GM21737 (cell line): Measurements from ENCODE around the gene QRFP.

Source experiments
- ATAC-seq: cut with Tn5 transposase; IDR thresholded peaks from one replicate; pipeline ENCODE4 v1.9.1; 2021; ENCODE audit warnings: mild to moderate bottlenecking, moderate library complexity; ENCODE audit not compliant: unreplicated experiment

The QRFP gene

GRCh38 chr9:130874783-130875182 is 21.8 kb downstream of the QRFP start:
- ATAC-seq = no peak

- ATAC-seq = no peak
Measured at GRCh38 chr9:130873966-130874365, 22.6 kb downstream of the QRFP start.

GRCh38 chr9:130872912-130873503 is 23.6 kb downstream of the QRFP start:
- no peak for ATAC-seq

GRCh38 chr9:130872508-130872907 is 24.1 kb downstream of the QRFP start:
- no peak for ATAC-seq

DNA sequence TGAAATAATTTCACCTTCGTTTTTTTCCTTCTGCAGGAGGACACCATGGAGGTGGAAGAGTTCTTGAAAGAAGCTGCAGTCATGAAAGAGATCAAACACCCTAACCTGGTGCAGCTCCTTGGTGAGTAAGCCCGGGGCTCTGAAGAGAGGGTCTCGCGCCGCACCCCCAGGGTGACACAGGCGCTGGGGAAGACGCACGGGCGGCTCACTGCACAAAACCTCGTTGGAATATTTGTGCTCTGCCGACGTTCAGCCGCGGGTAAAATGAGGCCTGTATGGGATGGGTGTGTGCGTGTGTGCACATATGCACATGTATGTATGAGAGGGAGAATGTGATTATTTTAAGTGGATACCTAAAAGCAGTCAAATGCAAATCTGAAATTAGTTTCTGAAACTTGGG is 24.5 kb downstream of the QRFP start:
- ATAC-seq = no peak

- no peak for ATAC-seq
Measured at GRCh38 chr9:130871395-130872062, 25.1 kb downstream of the QRFP start.

DNA sequence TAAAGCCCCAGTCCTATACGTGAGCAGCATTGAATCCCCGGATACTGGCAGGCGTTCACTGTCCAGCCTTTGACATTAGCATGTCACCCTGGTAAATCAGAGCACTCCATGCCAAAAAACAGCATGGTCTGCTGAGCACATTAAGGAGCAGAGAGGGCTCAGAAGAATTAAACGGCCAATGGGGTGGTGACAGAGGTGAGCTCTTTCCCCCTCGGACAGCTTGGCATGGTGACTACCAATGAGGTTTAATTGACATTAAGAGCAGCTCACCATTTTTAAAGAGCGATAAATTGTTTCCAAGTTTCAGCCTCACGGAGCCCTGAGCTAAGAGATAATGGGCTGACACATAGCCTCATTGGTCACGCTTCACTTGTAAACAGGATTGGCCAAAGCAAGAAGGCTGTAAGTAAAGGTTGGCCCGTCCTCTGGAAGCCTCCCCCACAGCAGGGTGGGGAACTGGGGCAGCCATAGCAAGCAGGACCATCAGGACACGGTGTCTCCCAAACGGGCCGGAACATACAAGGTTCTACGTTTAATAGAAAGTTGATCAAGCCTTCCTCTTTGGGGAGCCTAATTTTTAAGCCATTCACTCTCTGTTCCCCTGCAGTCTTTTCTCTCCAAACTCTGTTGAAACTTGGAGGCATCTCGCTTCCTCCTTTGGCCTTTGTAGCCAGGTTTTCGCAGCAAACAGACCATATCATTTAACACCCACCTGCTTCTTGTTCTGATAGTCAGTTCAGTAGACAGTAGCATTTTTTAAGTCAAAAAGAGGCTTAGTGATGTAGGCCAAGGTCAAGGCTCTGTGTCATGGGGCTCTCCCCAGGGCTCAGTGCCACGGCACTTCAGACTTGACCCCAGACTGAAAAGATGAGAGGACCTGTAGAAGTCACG is 25.9 kb downstream of the QRFP start:
- ATAC-seq = no peak

DNA sequence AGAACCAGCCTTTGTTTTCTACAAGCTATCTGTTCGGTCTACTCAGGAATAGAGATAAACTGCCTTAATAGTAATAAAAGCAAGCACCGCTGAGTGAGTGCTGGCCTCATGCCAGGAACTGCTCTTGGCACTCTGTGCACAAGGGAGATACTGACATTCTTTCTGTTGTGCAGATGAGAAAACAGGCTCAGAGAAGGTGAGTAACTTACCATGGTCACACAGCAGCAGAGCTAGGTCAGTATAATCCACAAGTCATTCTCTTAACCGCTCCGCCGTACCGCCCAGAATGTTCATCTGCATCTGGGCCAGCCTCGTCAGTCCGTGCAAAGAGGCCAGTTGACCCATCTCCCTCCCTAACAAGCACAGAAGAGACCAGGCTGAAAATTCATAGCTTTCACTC is 27.4 kb downstream of the QRFP start:
- ATAC-seq = no peak

DNA sequence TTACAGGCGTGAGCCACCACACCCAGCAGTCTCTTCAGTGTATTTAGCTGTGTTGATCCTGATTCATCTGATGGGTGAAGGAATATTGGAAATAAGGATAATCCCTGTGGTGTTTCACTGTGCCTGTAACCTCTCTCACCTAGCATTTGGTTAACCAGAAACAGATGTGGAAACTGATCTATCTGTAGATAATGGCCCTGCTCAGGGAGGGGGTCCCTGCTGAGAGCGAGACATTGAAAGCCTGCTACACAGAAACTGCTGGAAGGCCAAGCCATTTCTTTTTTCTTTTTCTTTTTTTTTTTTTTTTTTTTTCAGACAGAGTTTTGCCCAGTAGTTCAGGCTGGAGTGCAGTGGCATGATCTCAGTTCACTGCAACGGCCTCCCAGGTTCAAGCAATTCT is 28.4 kb downstream of the QRFP start:
- ATAC-seq = no peak

- no peak for ATAC-seq
Measured at GRCh38 chr9:130867556-130867955, 29.1 kb downstream of the QRFP start.

- ATAC-seq = no peak
Measured at GRCh38 chr9:130866474-130866965, 30.1 kb downstream of the QRFP start.

- ATAC-seq = no peak
Measured at GRCh38 chr9:130865921-130866320, 30.7 kb downstream of the QRFP start.

DNA sequence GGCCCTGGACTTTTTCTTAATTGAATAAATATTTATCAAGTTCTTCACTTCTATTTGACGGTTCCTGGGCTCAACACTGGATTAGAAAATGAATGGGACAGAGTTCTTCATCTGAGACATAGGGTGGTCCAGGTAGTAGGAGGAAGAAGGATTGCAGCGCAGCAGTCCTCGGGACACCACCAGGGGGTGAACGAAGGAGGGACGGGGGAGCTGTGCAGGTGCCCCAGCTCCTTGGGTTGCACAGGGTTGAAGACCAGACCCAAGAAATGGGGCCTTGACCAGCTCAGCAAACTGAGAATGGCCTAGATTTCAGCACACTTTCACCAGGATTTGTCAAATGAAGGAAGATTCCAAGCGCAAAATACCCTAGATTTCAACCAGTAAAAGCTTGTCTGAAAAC is 32.1 kb downstream of the QRFP start:
- ATAC-seq = no peak

- ATAC-seq = no peak
Measured at GRCh38 chr9:130862747-130863146, 33.9 kb downstream of the QRFP start.

- ATAC-seq = no peak
Measured at GRCh38 chr9:130862217-130862616, 34.4 kb downstream of the QRFP start.

- ATAC-seq = no peak
Measured at GRCh38 chr9:130861372-130862180, 35.0 kb downstream of the QRFP start.

- no peak for ATAC-seq
Measured at GRCh38 chr9:130860458-130861316, 35.9 kb downstream of the QRFP start.

- no peak for ATAC-seq
Measured at GRCh38 chr9:130858739-130859705, 37.6 kb downstream of the QRFP start.
